ENCODE results near the gene TMEM212.
A peak's percentile ranks its signal among the peaks of the same experiment; 100 is the strongest.

Gene TMEM212

GRCh38 chr3:171805687-171806086 lies 37.5 kb upstream of the TMEM212 start:
- Histone ChIP-seq H3K36me3 (ENCODE audit: control insufficient read depth in 2 of 2, insufficient read depth in 2 of 2, low read length in 2 of 2) (peaks cover 0 to 2% of the 10 kb centered on the region in 2 donors), H3K4me1 (ENCODE audit: control insufficient read depth in 2 of 2, insufficient read depth in 2 of 2, low read length in 2 of 2) (peaks cover 14 to 47% of the 10 kb centered on the region in 2 donors), H3K9ac (ENCODE audit: low read depth in 1 of 2, low read length in 2 of 2) (no peak overlapping the region), H3K27ac (ENCODE audit: low read depth in 2 of 2, low read length in 2 of 2) (peak overlapping the region; percentile 57 to 63), H3K4me3 (ENCODE audit: low read length in 2 of 2) (no peak overlapping the region), H3K27me3 (ENCODE audit: control insufficient read depth in 2 of 2, insufficient read depth in 2 of 2, low read length in 2 of 2) (no peaks in the 10 kb centered on the region), H3K9me3 (ENCODE audit: control insufficient read depth in 2 of 2, low read length in 2 of 2) (no peaks in the 10 kb centered on the region)

DNA sequence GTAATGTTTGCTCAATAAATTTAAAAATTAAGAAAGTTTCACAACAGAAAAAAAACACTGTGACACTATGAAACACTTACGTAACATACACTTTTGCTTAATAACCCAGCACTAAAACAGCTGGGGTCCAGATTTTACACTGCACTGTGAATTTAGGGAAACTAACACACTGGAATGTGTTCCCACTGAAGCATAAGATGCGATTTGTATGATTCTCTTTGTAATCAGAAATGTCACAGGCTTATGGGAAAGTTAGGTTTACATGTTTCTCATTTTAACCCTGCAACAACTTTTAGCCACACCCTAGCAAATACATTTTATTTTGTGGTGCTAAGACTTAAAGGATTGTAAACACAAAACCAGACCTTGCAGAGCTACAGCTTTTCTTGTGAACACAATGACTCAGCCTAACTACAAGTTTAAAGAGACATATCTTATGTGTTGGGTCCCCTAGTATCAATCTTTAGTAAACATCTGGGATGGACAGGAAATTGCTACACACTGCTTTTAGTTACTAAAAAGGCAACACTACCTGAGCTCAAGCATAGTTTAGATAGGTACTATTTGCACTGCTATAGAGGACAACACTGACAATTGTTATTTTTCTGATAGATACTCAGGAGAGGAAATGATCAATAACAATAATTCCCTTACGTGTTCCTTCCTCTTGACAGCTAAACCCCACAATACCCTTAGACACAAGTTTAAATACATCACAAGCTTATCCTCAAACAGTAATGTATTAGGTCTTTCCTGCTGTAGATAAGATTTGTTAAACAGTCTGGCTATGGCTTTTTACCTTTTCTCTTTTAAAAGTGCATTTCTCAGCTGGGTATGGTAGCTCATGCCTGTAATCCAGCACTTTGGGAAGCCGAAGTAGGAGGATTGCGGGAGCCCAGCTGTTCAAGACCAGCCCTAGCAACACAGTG lies 36.7 kb upstream of the TMEM212 start:
- Histone ChIP-seq H3K9me3 (ENCODE audit: control insufficient read depth in 2 of 2, low read length in 2 of 2) (no peaks in the 10 kb centered on the region), H3K4me3 (ENCODE audit: low read length in 2 of 2) (no peak overlapping the region), H3K4me1 (ENCODE audit: control insufficient read depth in 2 of 2, insufficient read depth in 2 of 2, low read length in 2 of 2) (peaks cover 14 to 52% of the 10 kb centered on the region in 2 donors), H3K27ac (ENCODE audit: low read depth in 2 of 2, low read length in 2 of 2) (peak overlapping the region; percentile 62 to 78), H3K36me3 (ENCODE audit: control insufficient read depth in 2 of 2, insufficient read depth in 2 of 2, low read length in 2 of 2) (peaks cover 0 to 2% of the 10 kb centered on the region in 2 donors), H3K27me3 (ENCODE audit: control insufficient read depth in 2 of 2, insufficient read depth in 2 of 2, low read length in 2 of 2) (no peaks in the 10 kb centered on the region), H3K9ac (ENCODE audit: low read depth in 1 of 2, low read length in 2 of 2) (peak overlapping the region in 1 of 2 donors; percentile 26)

- Histone ChIP-seq H3K9ac (ENCODE audit: low read depth in 1 of 2, low read length in 2 of 2) (peak overlapping the region in 1 of 2 donors; percentile 26), H3K9me3 (ENCODE audit: control insufficient read depth in 2 of 2, low read length in 2 of 2) (no peaks in the 10 kb centered on the region), H3K4me1 (ENCODE audit: control insufficient read depth in 2 of 2, insufficient read depth in 2 of 2, low read length in 2 of 2) (peaks cover 14 to 47% of the 10 kb centered on the region in 2 donors), H3K4me3 (ENCODE audit: low read length in 2 of 2) (no peak overlapping the region), H3K27me3 (ENCODE audit: control insufficient read depth in 2 of 2, insufficient read depth in 2 of 2, low read length in 2 of 2) (no peaks in the 10 kb centered on the region), H3K27ac (ENCODE audit: low read depth in 2 of 2, low read length in 2 of 2) (peak overlapping the region; percentile 62 to 78), H3K36me3 (ENCODE audit: control insufficient read depth in 2 of 2, insufficient read depth in 2 of 2, low read length in 2 of 2) (peaks cover 0 to 2% of the 10 kb centered on the region in 2 donors)
Observed at GRCh38 chr3:171807129-171807675, 35.9 kb upstream of the TMEM212 start.

DNA sequence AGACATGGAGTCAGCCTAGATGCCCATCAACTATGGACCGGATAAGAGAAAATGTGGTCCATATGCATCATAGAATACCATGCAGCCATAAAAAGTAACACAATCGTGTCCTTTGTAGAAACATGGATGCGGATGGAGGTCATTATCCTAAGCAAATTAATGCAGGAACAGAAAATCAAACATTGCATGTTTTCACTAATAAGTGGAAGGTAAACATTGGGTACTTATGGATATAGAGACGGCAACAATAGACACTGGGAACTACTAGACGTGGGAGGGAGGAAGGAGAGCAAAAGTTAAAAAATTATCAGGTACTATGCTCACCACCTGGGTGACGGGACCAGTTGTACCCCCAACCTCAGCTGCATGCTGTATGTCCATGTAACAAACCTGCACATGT lies 35.3 kb upstream of the TMEM212 start:
- H3K9ac ChIP-seq (ENCODE audit: low read depth in 1 of 2, low read length in 2 of 2) = no peak overlapping the region
- H3K27ac ChIP-seq (ENCODE audit: low read depth in 2 of 2, low read length in 2 of 2) = no peak overlapping the region
- H3K4me1 ChIP-seq (ENCODE audit: control insufficient read depth in 2 of 2, insufficient read depth in 2 of 2, low read length in 2 of 2) = peaks cover 14 to 41% of the 10 kb centered on the region in 2 donors
- no peaks in the 10 kb centered on the region for H3K9me3 ChIP-seq (ENCODE audit: control insufficient read depth in 2 of 2, low read length in 2 of 2)
- no peak overlapping the region for H3K4me3 ChIP-seq (ENCODE audit: low read length in 2 of 2)
- H3K36me3 ChIP-seq (ENCODE audit: control insufficient read depth in 2 of 2, insufficient read depth in 2 of 2, low read length in 2 of 2) = peaks cover 0 to 2% of the 10 kb centered on the region in 2 donors
- H3K27me3 ChIP-seq (ENCODE audit: control insufficient read depth in 2 of 2, insufficient read depth in 2 of 2, low read length in 2 of 2) = no peaks in the 10 kb centered on the region

DNA sequence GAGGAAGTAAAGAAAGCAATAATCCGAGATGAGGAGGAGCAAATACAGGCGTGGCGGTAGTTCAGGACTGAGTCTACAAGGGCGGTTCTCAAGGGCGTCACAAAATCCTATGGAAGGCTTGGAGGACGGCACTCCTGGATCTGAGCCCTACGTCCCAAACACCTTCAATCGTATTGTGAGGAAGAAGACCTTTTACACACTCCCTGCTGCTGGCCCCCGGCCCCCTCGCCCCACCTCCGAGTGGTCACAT lies 33.6 kb upstream of the TMEM212 start:
- Histone ChIP-seq H3K9me3 (ENCODE audit: control insufficient read depth in 2 of 2, low read length in 2 of 2) (no peaks in the 10 kb centered on the region), H3K36me3 (ENCODE audit: control insufficient read depth in 2 of 2, insufficient read depth in 2 of 2, low read length in 2 of 2) (no peaks in the 10 kb centered on the region), H3K4me3 (ENCODE audit: low read length in 2 of 2) (peak overlapping the region; percentile 84 to 86), H3K4me1 (ENCODE audit: control insufficient read depth in 2 of 2, insufficient read depth in 2 of 2, low read length in 2 of 2) (peaks cover 13 to 40% of the 10 kb centered on the region in 2 donors), H3K9ac (ENCODE audit: low read depth in 1 of 2, low read length in 2 of 2) (peak overlapping the region; percentile 80 to 88), H3K27ac (ENCODE audit: low read depth in 2 of 2, low read length in 2 of 2) (peak overlapping the region; percentile 97 to 99), H3K27me3 (ENCODE audit: control insufficient read depth in 2 of 2, insufficient read depth in 2 of 2, low read length in 2 of 2) (no peaks in the 10 kb centered on the region)

- no peaks in the 10 kb centered on the region for H3K27me3 ChIP-seq (ENCODE audit: control insufficient read depth in 2 of 2, insufficient read depth in 2 of 2, low read length in 2 of 2)
Observed at GRCh38 chr3:171809861-171810628, 33.1 kb upstream of the TMEM212 start, which contains the start of gene PLD1. TSS of gene PLD1 (minus strand) at chr3:171810483. CDS start at chr3:171738051, 72,432 bp downstream.

DNA sequence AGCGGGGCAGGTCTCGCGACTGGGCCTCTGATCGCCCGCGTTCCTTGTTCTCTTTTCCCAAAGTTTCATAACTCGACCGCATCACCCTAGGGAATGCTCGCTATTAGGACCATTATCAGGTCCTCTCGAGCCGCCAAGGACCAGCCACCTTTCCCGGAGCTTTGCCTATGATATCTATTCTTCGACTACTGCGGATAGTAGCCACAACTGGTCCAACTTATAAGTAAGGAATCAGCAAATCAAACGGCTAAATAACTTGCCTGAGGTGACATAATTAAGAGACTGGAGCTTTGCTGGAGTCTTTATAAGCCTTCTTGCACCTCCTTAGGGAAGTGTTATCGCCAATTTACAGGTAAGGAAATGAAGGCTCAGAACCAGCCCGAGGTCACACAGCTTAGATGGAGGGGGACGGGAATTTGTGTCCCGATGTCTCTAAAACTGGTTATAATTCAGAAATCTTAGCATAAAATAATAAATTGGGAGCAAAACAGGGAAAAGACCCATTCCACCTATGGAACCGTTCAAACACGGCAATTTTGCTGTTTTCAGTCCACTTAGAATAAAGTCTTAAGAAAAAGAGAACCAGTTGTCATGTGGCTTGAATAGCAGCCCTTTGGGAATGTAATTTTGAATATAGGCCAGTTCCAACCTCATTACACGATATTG lies 32.4 kb upstream of the TMEM212 start:
- Histone ChIP-seq H3K27ac (ENCODE audit: low read depth in 2 of 2, low read length in 2 of 2) (peak overlapping the region; percentile 97 to 99), H3K4me3 (ENCODE audit: low read length in 2 of 2) (peak overlapping the region; percentile 84 to 86), H3K36me3 (ENCODE audit: control insufficient read depth in 2 of 2, insufficient read depth in 2 of 2, low read length in 2 of 2) (no peaks in the 10 kb centered on the region), H3K9ac (ENCODE audit: low read depth in 1 of 2, low read length in 2 of 2) (peak overlapping the region; percentile 78 to 80), H3K4me1 (ENCODE audit: control insufficient read depth in 2 of 2, insufficient read depth in 2 of 2, low read length in 2 of 2) (peaks cover 3 to 29% of the 10 kb centered on the region in 2 donors), H3K9me3 (ENCODE audit: control insufficient read depth in 2 of 2, low read length in 2 of 2) (no peaks in the 10 kb centered on the region), H3K27me3 (ENCODE audit: control insufficient read depth in 2 of 2, insufficient read depth in 2 of 2, low read length in 2 of 2) (no peaks in the 10 kb centered on the region)

More at GRCh38 chr3:171809861-171810628, 33.1 kb upstream of the TMEM212 start, which contains the start of gene PLD1:
- H3K36me3 ChIP-seq (ENCODE audit: control insufficient read depth in 2 of 2, insufficient read depth in 2 of 2, low read length in 2 of 2) = no peaks in the 10 kb centered on the region
- H3K27ac ChIP-seq (ENCODE audit: low read depth in 2 of 2, low read length in 2 of 2) = peak within 1 kb of the TSS; percentile 97 to 99
- no peaks in the 10 kb centered on the region for H3K9me3 ChIP-seq (ENCODE audit: control insufficient read depth in 2 of 2, low read length in 2 of 2)
- peak within 1 kb of the TSS; percentile 80 to 88 for H3K9ac ChIP-seq (ENCODE audit: low read depth in 1 of 2, low read length in 2 of 2)
- peak within 1 kb of the TSS; percentile 84 to 86 for H3K4me3 ChIP-seq (ENCODE audit: low read length in 2 of 2)
- peaks cover 10 to 36% of the 10 kb centered on the region in 2 donors for H3K4me1 ChIP-seq (ENCODE audit: control insufficient read depth in 2 of 2, insufficient read depth in 2 of 2, low read length in 2 of 2)

GRCh38 chr3:171811295-171811912 lies 31.7 kb upstream of the TMEM212 start:
- H3K27me3 ChIP-seq (ENCODE audit: control insufficient read depth in 2 of 2, insufficient read depth in 2 of 2, low read length in 2 of 2) = no peaks in the 10 kb centered on the region
- H3K9me3 ChIP-seq (ENCODE audit: control insufficient read depth in 2 of 2, low read length in 2 of 2) = no peaks in the 10 kb centered on the region
- H3K4me1 ChIP-seq (ENCODE audit: control insufficient read depth in 2 of 2, insufficient read depth in 2 of 2, low read length in 2 of 2) = peaks cover 2 to 25% of the 10 kb centered on the region in 2 donors
- H3K9ac ChIP-seq (ENCODE audit: low read depth in 1 of 2, low read length in 2 of 2) = no peak overlapping the region
- H3K4me3 ChIP-seq (ENCODE audit: low read length in 2 of 2) = no peak overlapping the region
- H3K27ac ChIP-seq (ENCODE audit: low read depth in 2 of 2, low read length in 2 of 2) = peak overlapping the region; percentile 97 to 99
- no peaks in the 10 kb centered on the region for H3K36me3 ChIP-seq (ENCODE audit: control insufficient read depth in 2 of 2, insufficient read depth in 2 of 2, low read length in 2 of 2)

- H3K36me3 ChIP-seq (ENCODE audit: control insufficient read depth in 2 of 2, insufficient read depth in 2 of 2, low read length in 2 of 2) = no peaks in the 10 kb centered on the region
- peaks cover 1 to 20% of the 10 kb centered on the region in 2 donors for H3K4me1 ChIP-seq (ENCODE audit: control insufficient read depth in 2 of 2, insufficient read depth in 2 of 2, low read length in 2 of 2)
- H3K27ac ChIP-seq (ENCODE audit: low read depth in 2 of 2, low read length in 2 of 2) = peak overlapping the region in 1 of 2 donors; percentile 2
- no peak overlapping the region for H3K4me3 ChIP-seq (ENCODE audit: low read length in 2 of 2)
- H3K9ac ChIP-seq (ENCODE audit: low read depth in 1 of 2, low read length in 2 of 2) = no peak overlapping the region
- no peaks in the 10 kb centered on the region for H3K9me3 ChIP-seq (ENCODE audit: control insufficient read depth in 2 of 2, low read length in 2 of 2)
- H3K27me3 ChIP-seq (ENCODE audit: control insufficient read depth in 2 of 2, insufficient read depth in 2 of 2, low read length in 2 of 2) = no peaks in the 10 kb centered on the region
Observed at GRCh38 chr3:171811913-171812335, 31.2 kb upstream of the TMEM212 start.

All from mucosa of rectum (tissue), 2 donors.